Neuron (in vitro differentiated cells): ENCODE measurements around the gene PVALEF.

ENCODE experiments used
- H2AFZ ChIP-seq: one replicate; pipeline ENCODE4 v1.6.1; 2013; ENCODE audit warnings: low read depth, mild to moderate bottlenecking, inconsistent platforms, low read length, moderate library complexity
- H3K27me3 ChIP-seq: one replicate; pipeline ENCODE4 v1.6.1; 2013; ENCODE audit warnings: low read length; ENCODE audit not compliant: insufficient read depth
- H3K36me3 ChIP-seq: one replicate; pipeline ENCODE4 v1.6.1; 2013; ENCODE audit warnings: low read length; ENCODE audit not compliant: insufficient read depth
- H3K4me1 ChIP-seq: one replicate; pipeline ENCODE4 v1.6.1; 2013; ENCODE audit warnings: low read length; ENCODE audit not compliant: insufficient read depth
- H3K4me3 ChIP-seq: 2 replicates; pipeline ENCODE4 v1.5.1; 2013; ENCODE audit warnings: mild to moderate bottlenecking, low read length, moderate library complexity
- H3K9me3 ChIP-seq: one replicate; pipeline ENCODE4 v1.6.1; 2013; ENCODE audit warnings: low read length

PVALEF gene

DNA sequence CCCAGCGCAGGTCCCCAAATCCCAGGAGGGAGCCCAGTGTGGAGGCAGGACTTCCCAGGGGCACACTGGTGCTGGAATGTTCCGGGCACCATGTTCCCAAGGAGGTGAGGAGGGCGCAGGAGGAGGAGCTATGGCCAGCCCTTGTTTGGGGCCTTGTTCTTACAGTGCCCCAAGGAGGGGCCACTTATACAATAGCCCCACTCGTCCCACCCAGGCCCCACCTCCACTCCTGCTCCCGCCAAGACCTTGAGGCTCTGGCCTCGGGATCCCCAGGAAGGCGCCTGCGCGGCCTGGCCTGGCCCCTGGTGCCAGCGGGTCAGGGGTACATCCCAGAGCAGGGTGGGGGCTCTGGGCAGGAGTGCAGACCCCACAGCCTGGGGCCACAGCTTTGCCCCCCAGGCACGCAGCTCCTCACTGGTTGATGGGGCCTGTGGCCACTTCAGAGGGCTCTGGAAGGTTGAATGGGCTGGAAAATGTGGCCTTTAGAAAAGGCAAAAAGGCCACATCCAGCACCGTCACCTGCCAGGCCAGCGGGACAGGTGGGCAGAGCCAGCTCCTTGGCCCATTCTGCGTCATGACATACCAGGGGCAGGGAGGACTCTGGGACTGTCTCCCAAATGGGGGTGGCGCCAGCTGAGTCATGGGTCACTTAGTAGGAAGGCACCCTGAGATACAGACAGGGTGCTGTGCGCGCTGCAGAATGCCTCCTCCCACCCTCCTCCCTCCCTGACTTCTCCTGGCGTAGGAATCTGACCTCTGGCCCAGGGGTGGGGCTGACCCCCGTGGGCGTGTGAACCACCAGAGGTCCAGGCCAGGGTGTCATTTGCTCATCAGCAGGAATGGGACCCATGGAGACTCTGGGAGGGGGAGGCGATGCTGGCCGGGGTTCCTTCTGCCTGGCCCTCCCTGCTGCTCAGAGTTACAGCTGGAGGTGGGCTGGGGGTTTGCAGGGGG, 32.3 kb upstream of the PVALEF start:
- H3K4me1 ChIP-seq = peaks cover 39% of the 10 kb centered on the region
- H3K9me3 ChIP-seq = no peaks in the 10 kb centered on the region
- no peak overlapping the region for H2AFZ ChIP-seq
- H3K27me3 ChIP-seq = no peaks in the 10 kb centered on the region
- H3K4me3 ChIP-seq = no peak overlapping the region
- H3K36me3 ChIP-seq = no peaks in the 10 kb centered on the region

GRCh38 chr17:81134064-81134781, 31.1 kb upstream of the PVALEF start:
- Histone ChIP-seq H3K36me3 (no peaks in the 10 kb centered on the region), H3K4me1 (peaks cover 35% of the 10 kb centered on the region), H2AFZ (no peak overlapping the region), H3K9me3 (no peaks in the 10 kb centered on the region), H3K4me3 (no peak overlapping the region), H3K27me3 (no peaks in the 10 kb centered on the region)

GRCh38 chr17:81135505-81136278, 29.6 kb upstream of the PVALEF start:
- Histone ChIP-seq H3K27me3 (no peaks in the 10 kb centered on the region), H3K36me3 (no peaks in the 10 kb centered on the region), H3K9me3 (no peaks in the 10 kb centered on the region), H2AFZ (no peak overlapping the region), H3K4me1 (peaks cover 21% of the 10 kb centered on the region), H3K4me3 (no peak overlapping the region)

GRCh38 chr17:81136366-81136765, 28.9 kb upstream of the PVALEF start:
- Histone ChIP-seq H3K27me3 (no peaks in the 10 kb centered on the region), H3K4me3 (no peak overlapping the region), H3K36me3 (no peaks in the 10 kb centered on the region), H3K4me1 (peaks cover 14% of the 10 kb centered on the region), H3K9me3 (no peaks in the 10 kb centered on the region), H2AFZ (no peak overlapping the region)

GRCh38 chr17:81137248-81137647, 28.1 kb upstream of the PVALEF start:
- Histone ChIP-seq H3K27me3 (no peaks in the 10 kb centered on the region), H3K9me3 (no peaks in the 10 kb centered on the region), H3K4me1 (peaks cover 12% of the 10 kb centered on the region), H2AFZ (no peak overlapping the region), H3K36me3 (no peaks in the 10 kb centered on the region), H3K4me3 (no peak overlapping the region)

DNA sequence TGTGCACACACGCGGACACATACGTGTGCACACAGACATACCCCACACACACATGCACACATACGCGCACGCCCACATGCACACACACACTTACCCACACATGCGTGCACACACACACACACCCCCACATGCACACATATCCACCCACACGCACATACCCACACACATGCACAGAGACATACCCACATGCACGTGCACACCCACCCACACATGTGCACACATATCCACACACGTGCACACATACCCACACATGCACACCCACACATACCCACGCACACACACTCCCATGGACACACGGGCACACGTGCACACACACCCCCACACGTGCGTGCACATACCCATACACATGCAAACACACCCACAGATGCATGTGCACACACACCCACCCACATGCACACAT, 27.2 kb upstream of the PVALEF start:
- no peaks in the 10 kb centered on the region for H3K9me3 ChIP-seq
- H3K4me1 ChIP-seq = peaks cover 9% of the 10 kb centered on the region
- H3K4me3 ChIP-seq = no peak overlapping the region
- no peak overlapping the region for H2AFZ ChIP-seq
- H3K36me3 ChIP-seq = no peaks in the 10 kb centered on the region
- no peaks in the 10 kb centered on the region for H3K27me3 ChIP-seq

DNA sequence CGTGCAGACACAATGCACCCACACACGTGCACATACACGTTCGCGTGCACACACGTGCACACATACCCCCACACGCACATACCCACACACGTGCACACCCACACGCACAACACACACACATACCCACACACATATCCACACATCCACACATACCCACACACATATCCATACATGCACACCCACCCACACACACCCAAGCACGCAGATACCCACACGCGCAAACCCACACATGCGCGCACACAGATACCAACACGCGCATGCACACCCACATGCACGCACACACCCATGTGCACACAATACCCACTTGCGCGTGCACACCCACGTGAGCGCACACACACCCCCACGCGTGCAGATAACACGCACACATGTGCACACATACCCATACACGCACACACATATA, 26.8 kb upstream of the PVALEF start:
- no peak overlapping the region for H3K4me3 ChIP-seq
- peaks cover 6% of the 10 kb centered on the region for H3K4me1 ChIP-seq
- H3K36me3 ChIP-seq = no peaks in the 10 kb centered on the region
- H3K27me3 ChIP-seq = no peaks in the 10 kb centered on the region
- H3K9me3 ChIP-seq = no peaks in the 10 kb centered on the region
- no peak overlapping the region for H2AFZ ChIP-seq

- H3K4me1 ChIP-seq = peaks cover 11% of the 10 kb centered on the region
- no peak overlapping the region for H2AFZ ChIP-seq
- no peak overlapping the region for H3K4me3 ChIP-seq
- no peaks in the 10 kb centered on the region for H3K36me3 ChIP-seq
- no peaks in the 10 kb centered on the region for H3K27me3 ChIP-seq
- H3K9me3 ChIP-seq = no peaks in the 10 kb centered on the region
Measured at GRCh38 chr17:81139428-81139827, 25.9 kb upstream of the PVALEF start.

GRCh38 chr17:81140018-81140417, 25.3 kb upstream of the PVALEF start:
- no peaks in the 10 kb centered on the region for H3K9me3 ChIP-seq
- H3K27me3 ChIP-seq = no peaks in the 10 kb centered on the region
- H3K4me1 ChIP-seq = peaks cover 12% of the 10 kb centered on the region
- H2AFZ ChIP-seq = no peak overlapping the region
- H3K4me3 ChIP-seq = no peak overlapping the region
- no peaks in the 10 kb centered on the region for H3K36me3 ChIP-seq

GRCh38 chr17:81140695-81141094, 24.6 kb upstream of the PVALEF start:
- Histone ChIP-seq H3K27me3 (no peaks in the 10 kb centered on the region), H3K9me3 (no peaks in the 10 kb centered on the region), H2AFZ (no peak overlapping the region), H3K4me3 (no peak overlapping the region), H3K4me1 (peaks cover 12% of the 10 kb centered on the region), H3K36me3 (no peaks in the 10 kb centered on the region)

GRCh38 chr17:81142301-81143199, 22.8 kb upstream of the PVALEF start:
- Histone ChIP-seq H3K27me3 (no peaks in the 10 kb centered on the region), H2AFZ (no peak overlapping the region), H3K9me3 (no peaks in the 10 kb centered on the region), H3K36me3 (no peaks in the 10 kb centered on the region), H3K4me3 (no peak overlapping the region), H3K4me1 (peaks cover 12% of the 10 kb centered on the region)

DNA sequence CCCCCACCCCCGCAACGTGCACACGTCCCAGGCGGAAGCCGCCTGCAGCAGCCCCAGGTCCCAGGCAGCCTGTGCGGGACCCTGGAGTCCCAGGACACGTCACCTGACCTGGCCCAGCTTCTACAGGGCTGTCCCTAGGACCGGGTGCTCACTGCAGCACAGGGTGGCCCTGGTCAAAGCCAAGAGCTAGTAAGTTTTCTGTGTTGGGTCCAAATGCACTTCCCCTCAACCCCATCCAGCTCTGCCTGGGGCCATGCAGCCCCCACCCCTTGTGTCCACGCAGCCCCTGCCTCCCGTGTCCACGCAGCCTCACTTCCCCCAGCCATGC, 22.1 kb upstream of the PVALEF start:
- H3K4me3 ChIP-seq = no peak overlapping the region
- H3K9me3 ChIP-seq = no peaks in the 10 kb centered on the region
- no peak overlapping the region for H2AFZ ChIP-seq
- no peaks in the 10 kb centered on the region for H3K36me3 ChIP-seq
- H3K27me3 ChIP-seq = no peaks in the 10 kb centered on the region
- peaks cover 12% of the 10 kb centered on the region for H3K4me1 ChIP-seq
